Embryonic facial prominence (tissue), 1 donor: ENCODE results near the gene CREBL2.

Experiments
- DNase-seq: peaks from one replicate; pipeline ENCODE4 v3.0.0-alpha.2; 2016; ENCODE audit errors: extremely low spot score

Gene CREBL2

GRCh38 chr12:12681061-12681765 lies 69.5 kb downstream of the CREBL2 start:
- no peak for DNase-seq

- DNase-seq = no peak
Observed at GRCh38 chr12:12682284-12682683, 70.6 kb downstream of the CREBL2 start.

- no peak for DNase-seq
Observed at GRCh38 chr12:12683136-12683697, 71.5 kb downstream of the CREBL2 start.

GRCh38 chr12:12683725-12684124 lies 72.0 kb downstream of the CREBL2 start:
- DNase-seq = no peak

- DNase-seq = no peak
Observed at GRCh38 chr12:12684375-12685106, 72.9 kb downstream of the CREBL2 start.

- DNase-seq = no peak
Observed at GRCh38 chr12:12685305-12685704, 73.6 kb downstream of the CREBL2 start.

- DNase-seq = no peak
Observed at GRCh38 chr12:12686472-12686871, 74.8 kb downstream of the CREBL2 start.

GRCh38 chr12:12686925-12687324 lies 75.2 kb downstream of the CREBL2 start:
- no peak for DNase-seq

- no peak for DNase-seq
Observed at GRCh38 chr12:12689647-12690300, 78.1 kb downstream of the CREBL2 start.

- no peak for DNase-seq
Observed at GRCh38 chr12:12691549-12691948, 79.9 kb downstream of the CREBL2 start.

GRCh38 chr12:12693111-12693671 lies 81.5 kb downstream of the CREBL2 start:
- DNase-seq = no peak
